OCI-LY1 (cell line): ENCODE results near the gene DUSP7.
"Not testable (repeated sequence)": the region's sequence is repeated elsewhere in the genome, so short reads cannot be mapped to it uniquely, and the experiment has no call there.

Experiments used
- H2AFZ ChIP-seq: fragments of 200-600 bp; sonication (generic), shearing (Covaris generic); 2 replicates; pipeline ENCODE4 v1.6.0; 2014; ENCODE audit warnings: antibody characterized with exemption, mild to moderate bottlenecking, low read length
- H3F3A ChIP-seq: fragments of 200-600 bp; sonication (generic), shearing (Covaris generic); 2 replicates; pipeline ENCODE4 v1.6.0; 2014; ENCODE audit warnings: mild to moderate bottlenecking, antibody characterized with exemption, low read length, moderate library complexity; ENCODE audit not compliant: insufficient read depth
- H3K27ac ChIP-seq: fragments of 200-600 bp; sonication (generic); 2 replicates; pipeline ENCODE4 v1.5.1; 2014; ENCODE audit warnings: low read length, mixed run types, mild to moderate bottlenecking, low read depth; ENCODE audit not compliant: poor library complexity, severe bottlenecking
- H3K27me3 ChIP-seq: fragments of 200-600 bp; sonication (generic); 2 replicates; pipeline ENCODE4 v1.6.0; 2014; ENCODE audit warnings: antibody characterized with exemption, mild to moderate bottlenecking, low read length, moderate library complexity; ENCODE audit not compliant: insufficient read depth
- H3K36me3 ChIP-seq: fragments of 200-600 bp; sonication (generic); 2 replicates; pipeline ENCODE4 v1.6.1; 2014; ENCODE audit warnings: mild to moderate bottlenecking, antibody characterized with exemption, low read length, moderate library complexity, mixed read lengths; ENCODE audit not compliant: insufficient read depth
- H3K4me1 ChIP-seq: fragments of 200-600 bp; sonication (generic); 2 replicates; pipeline ENCODE4 v1.5.1; 2014; ENCODE audit warnings: mild to moderate bottlenecking, low read length, moderate library complexity; ENCODE audit not compliant: insufficient read depth, severe bottlenecking
- H3K4me2 ChIP-seq: fragments of 200-600 bp; sonication (generic), shearing (Covaris generic); 2 replicates; pipeline ENCODE4 v1.6.1; 2014; ENCODE audit warnings: low read length
- H3K4me3 ChIP-seq: fragments of 200-600 bp; sonication (generic); 2 replicates; pipeline ENCODE4 v1.5.1; 2014; ENCODE audit warnings: low read length, low read depth, mild to moderate bottlenecking, mixed read lengths; ENCODE audit not compliant: poor library complexity, severe bottlenecking
- H3K79me2 ChIP-seq: fragments of 200-600 bp; shearing (Covaris generic); 2 replicates; pipeline ENCODE4 v1.6.1; 2016; ENCODE audit warnings: mixed run types, low read length, mixed read lengths; ENCODE audit not compliant: insufficient read depth
- H3K9ac ChIP-seq: fragments of 200-600 bp; sonication (generic), shearing (Covaris generic); 2 replicates; pipeline ENCODE4 v1.6.1; 2014; ENCODE audit warnings: mild to moderate bottlenecking, low read length, mixed read lengths
- H3K9me2 ChIP-seq: fragments of 200-600 bp; sonication (generic), shearing (Covaris generic); 2 replicates; pipeline ENCODE4 v1.6.1; 2014; ENCODE audit warnings: low read depth, mild to moderate bottlenecking, low read length, mixed read lengths
- H3K9me3 ChIP-seq: fragments of 200-600 bp; shearing (Covaris generic); 2 replicates; pipeline ENCODE4 v1.6.1; 2014; ENCODE audit warnings: low read length, mixed read lengths
- H4K20me1 ChIP-seq: fragments of 200-600 bp; sonication (generic), shearing (Covaris generic); 2 replicates; pipeline ENCODE4 v1.6.0; 2016; ENCODE audit warnings: mild to moderate bottlenecking, low read length; ENCODE audit not compliant: insufficient read depth
- EZH2 ChIP-seq: fragments of 200-600 bp; sonication (generic), shearing (Covaris generic); IDR thresholded peaks from 2 replicates; pipeline ENCODE4 v1.8.0; 2017; ENCODE audit warnings: borderline replicate concordance, mixed run types, mild to moderate bottlenecking, antibody characterized with exemption, low read length, moderate library complexity, mixed read lengths
- TF ChIP-seq, protein P1 (sequence below): fragments of 200-600 bp; sonication (generic), shearing (Covaris generic); IDR thresholded peaks from 2 replicates; pipeline ENCODE4 v1.5.1; 2017; ENCODE audit warnings: mild to moderate bottlenecking, antibody characterized with exemption, low read length, moderate library complexity, mixed read lengths

DUSP7 gene

DNA sequence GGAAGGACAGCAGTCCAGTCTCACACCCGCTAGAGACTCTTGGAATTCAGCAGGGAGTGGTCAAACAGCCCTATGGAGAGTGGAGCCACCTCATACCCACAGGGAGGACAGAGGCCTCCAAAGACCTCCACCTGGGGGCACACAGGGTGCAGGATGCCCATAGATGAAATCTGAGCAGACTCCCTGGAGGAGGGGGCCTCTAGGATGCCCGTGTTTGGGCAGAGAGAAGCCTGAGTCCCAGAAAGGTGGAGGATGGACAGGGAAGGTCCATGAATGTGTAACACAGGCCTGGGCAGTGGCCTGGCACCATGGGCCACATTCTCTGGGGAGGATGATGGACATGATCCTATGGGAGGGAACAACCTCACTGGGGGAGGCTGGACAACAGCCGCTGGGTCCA is 21.7 kb downstream of the DUSP7 start:
- Histone ChIP-seq H3K4me2 (no peak overlapping the region), H3F3A (no peaks in the 10 kb centered on the region), H3K27ac (no peak overlapping the region), H3K9me3 (no peaks in the 10 kb centered on the region), H3K4me1 (no peaks in the 10 kb centered on the region), H3K27me3 (peaks cover 25% of the 10 kb centered on the region; the same call in 1 of the 2 replicates), H3K79me2 (no peaks in the 10 kb centered on the region), H4K20me1 (no peaks in the 10 kb centered on the region), H2AFZ (no peak overlapping the region), H3K4me3 (no peak overlapping the region), H3K9me2 (no peaks in the 10 kb centered on the region), H3K9ac (no peak overlapping the region), H3K36me3 (no peaks in the 10 kb centered on the region)
- TF ChIP-seq, protein P1, sequence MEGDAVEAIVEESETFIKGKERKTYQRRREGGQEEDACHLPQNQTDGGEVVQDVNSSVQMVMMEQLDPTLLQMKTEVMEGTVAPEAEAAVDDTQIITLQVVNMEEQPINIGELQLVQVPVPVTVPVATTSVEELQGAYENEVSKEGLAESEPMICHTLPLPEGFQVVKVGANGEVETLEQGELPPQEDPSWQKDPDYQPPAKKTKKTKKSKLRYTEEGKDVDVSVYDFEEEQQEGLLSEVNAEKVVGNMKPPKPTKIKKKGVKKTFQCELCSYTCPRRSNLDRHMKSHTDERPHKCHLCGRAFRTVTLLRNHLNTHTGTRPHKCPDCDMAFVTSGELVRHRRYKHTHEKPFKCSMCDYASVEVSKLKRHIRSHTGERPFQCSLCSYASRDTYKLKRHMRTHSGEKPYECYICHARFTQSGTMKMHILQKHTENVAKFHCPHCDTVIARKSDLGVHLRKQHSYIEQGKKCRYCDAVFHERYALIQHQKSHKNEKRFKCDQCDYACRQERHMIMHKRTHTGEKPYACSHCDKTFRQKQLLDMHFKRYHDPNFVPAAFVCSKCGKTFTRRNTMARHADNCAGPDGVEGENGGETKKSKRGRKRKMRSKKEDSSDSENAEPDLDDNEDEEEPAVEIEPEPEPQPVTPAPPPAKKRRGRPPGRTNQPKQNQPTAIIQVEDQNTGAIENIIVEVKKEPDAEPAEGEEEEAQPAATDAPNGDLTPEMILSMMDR = no peak
- TF ChIP-seq EZH2 = no peak

DNA sequence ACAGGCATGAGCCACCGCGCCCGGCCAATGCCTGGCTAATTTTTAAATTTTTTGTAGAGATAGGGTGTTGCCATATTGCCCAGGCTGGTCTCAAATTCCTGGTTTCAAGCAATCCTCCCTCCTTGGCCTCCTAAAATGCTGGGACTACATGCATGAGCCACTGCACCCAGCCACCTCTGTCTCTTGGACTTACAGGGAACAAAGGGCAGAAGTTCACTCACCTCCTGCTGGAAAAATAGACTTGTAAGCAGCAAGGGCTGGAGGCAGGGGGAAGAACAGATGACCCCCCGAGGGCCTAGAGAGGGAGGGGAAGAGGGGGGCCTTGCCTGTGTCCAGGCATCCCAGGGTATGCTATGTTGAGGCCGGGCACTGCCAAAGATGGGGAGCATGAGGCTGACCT is 22.2 kb downstream of the DUSP7 start:
- Histone ChIP-seq H3F3A (no peaks in the 10 kb centered on the region), H3K79me2 (no peaks in the 10 kb centered on the region), H3K27me3 (peaks cover 20% of the 10 kb centered on the region; the same call in 1 of the 2 replicates), H2AFZ (no peak overlapping the region), H3K4me1 (no peaks in the 10 kb centered on the region), H3K4me3 (no peak overlapping the region), H3K9me2 (no peaks in the 10 kb centered on the region), H3K9me3 (no peaks in the 10 kb centered on the region), H3K9ac (no peak overlapping the region), H3K27ac (no peak overlapping the region), H3K4me2 (no peak overlapping the region), H4K20me1 (no peaks in the 10 kb centered on the region), H3K36me3 (no peaks in the 10 kb centered on the region)
- TF ChIP-seq EZH2 = no peak
- TF ChIP-seq, protein P1 = no peak

DNA sequence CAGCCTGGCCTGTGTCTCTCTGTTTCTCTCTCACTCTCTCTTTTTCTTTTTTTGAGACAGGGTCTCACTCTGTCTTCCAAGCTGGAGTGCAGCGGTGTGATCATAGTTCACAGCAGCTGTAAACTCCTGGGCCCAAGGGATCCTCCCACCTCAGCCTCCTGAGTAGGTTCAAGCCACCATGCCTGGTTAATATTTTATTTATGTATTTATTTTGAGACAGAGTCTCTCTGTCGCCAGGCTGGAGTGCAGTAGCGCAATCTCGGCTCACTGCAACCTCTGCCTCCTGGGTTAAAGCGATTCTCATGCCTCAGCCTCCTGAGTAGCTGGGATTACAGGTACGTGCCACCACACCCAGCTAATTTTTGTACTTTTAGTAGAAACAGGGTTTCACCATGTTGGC is 22.6 kb downstream of the DUSP7 start:
- H3K79me2 ChIP-seq, H3K4me1 ChIP-seq, H3K9me2 ChIP-seq, H3K36me3 ChIP-seq, H3K9ac ChIP-seq, H2AFZ ChIP-seq, H3K4me2 ChIP-seq, H4K20me1 ChIP-seq, H3F3A ChIP-seq, H3K9me3 ChIP-seq, H3K27ac ChIP-seq, H3K4me3 ChIP-seq: not testable (repeated sequence)
- peaks cover 16% of the 10 kb centered on the region; the same call in 1 of the 2 replicates for H3K27me3 ChIP-seq

DNA sequence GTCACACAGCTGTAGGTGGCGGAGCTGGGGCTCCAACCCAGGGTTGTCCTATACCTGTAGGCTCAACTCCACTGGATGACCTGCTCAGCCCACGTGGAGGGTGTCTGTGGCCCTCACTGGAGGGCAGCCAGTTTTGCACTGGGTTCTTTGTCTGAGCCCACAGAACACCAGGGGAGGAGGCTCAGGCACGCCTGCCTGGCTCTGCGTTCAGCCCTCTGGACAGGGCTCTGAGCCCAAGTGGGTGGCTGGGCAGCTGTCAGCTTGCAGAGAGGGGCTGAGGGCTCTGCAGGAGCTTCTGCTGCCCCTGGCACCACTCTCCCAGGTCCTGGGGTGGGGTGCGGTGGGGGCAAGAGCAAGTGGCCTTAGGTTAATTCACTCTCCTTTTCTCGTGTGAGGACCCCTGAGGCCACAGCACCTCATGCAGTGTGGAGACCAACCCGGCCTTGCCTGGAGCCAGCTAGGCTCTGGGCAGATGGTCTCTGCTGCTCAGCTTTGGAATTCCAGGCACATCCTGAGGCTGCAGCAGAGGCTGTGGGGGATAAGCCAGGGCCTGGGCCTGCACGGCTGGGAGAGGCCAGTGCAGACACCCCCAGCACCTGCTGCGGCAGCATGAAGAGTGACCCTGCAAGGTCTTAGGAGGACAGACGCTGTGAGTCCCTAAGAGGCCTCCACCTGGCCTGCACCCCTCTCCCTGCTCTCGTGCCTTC is 23.5 kb downstream of the DUSP7 start:
- Histone ChIP-seq H3K9me2 (no peaks in the 10 kb centered on the region), H3K9ac (no peak overlapping the region), H3K36me3 (no peaks in the 10 kb centered on the region), H3K9me3 (no peaks in the 10 kb centered on the region), H3K4me1 (no peaks in the 10 kb centered on the region), H3F3A (no peaks in the 10 kb centered on the region), H3K4me2 (no peak overlapping the region), H3K4me3 (no peak overlapping the region), H2AFZ (no peak overlapping the region), H3K27me3 (peaks cover 14% of the 10 kb centered on the region; the same call in 1 of the 2 replicates), H3K79me2 (no peaks in the 10 kb centered on the region), H4K20me1 (no peaks in the 10 kb centered on the region), H3K27ac (no peak overlapping the region)
- TF ChIP-seq EZH2 = no peak
- TF ChIP-seq, protein P1 = no peak
